Glutamatergic neuron (in vitro differentiated cells): ENCODE data around the gene ZMYND10. TPM values are rescaled to one million over a fixed set of nuclear protein-coding genes. Genes with fewer than 3 reads are reported as not detected.

ENCODE experiments used
- DNase-seq: peaks from one replicate; pipeline ENCODE4 v3.0.0; 2022
- H3K27ac Mint-ChIP-seq: one replicate; pipeline ENCODE4 v1.8.0; 2020; ENCODE audit warnings: mild to moderate bottlenecking, mixed read lengths, inconsistent platforms; ENCODE audit not compliant: unreplicated experiment
- H3K27me3 Mint-ChIP-seq: one replicate; pipeline ENCODE4 v1.8.0; 2020; ENCODE audit warnings: mild to moderate bottlenecking, moderate library complexity, mixed read lengths, inconsistent platforms; ENCODE audit not compliant: unreplicated experiment
- H3K36me3 Mint-ChIP-seq: one replicate; pipeline ENCODE4 v1.8.0; 2020; ENCODE audit warnings: mild to moderate bottlenecking, mixed read lengths, inconsistent platforms; ENCODE audit not compliant: unreplicated experiment
- H3K4me1 Mint-ChIP-seq: one replicate; pipeline ENCODE4 v1.8.0; 2020; ENCODE audit warnings: mild to moderate bottlenecking, low read depth, mixed read lengths, inconsistent platforms; ENCODE audit not compliant: unreplicated experiment
- H3K4me3 Mint-ChIP-seq: one replicate; pipeline ENCODE4 v1.8.0; 2020; ENCODE audit warnings: mild to moderate bottlenecking, mixed read lengths, inconsistent platforms; ENCODE audit not compliant: unreplicated experiment
- H3K9me3 Mint-ChIP-seq: one replicate; pipeline ENCODE4 v1.8.0; 2020; ENCODE audit warnings: mild to moderate bottlenecking, moderate library complexity, mixed read lengths, inconsistent platforms; ENCODE audit not compliant: unreplicated experiment
- CTCF ChIP-seq: fragments of 200-600 bp; sonication (generic); IDR thresholded peaks from one replicate; pipeline ENCODE4 v1.5.0; 2021; ENCODE audit not compliant: partially characterized antibody, unreplicated experiment
- total RNA-seq: library from RNA; stranded (reverse); fragmentation: NEBNext Ultra II Directional; extraction: Animal tissue kit (Norgen Biotek cat#: 25700); gene quantifications from one replicate; pipeline ENCODE4 v1.2.1, GENCODE V29; 2021; ENCODE audit not compliant: unreplicated experiment

Gene ZMYND10
- total RNA-seq, 1 donor from 2014 or later = 1.3 TPM

- Mint-ChIP-seq H3K27ac (no peak overlapping the region), H3K27me3 (peaks cover 4% of the 10 kb centered on the region), H3K9me3 (peaks cover 5% of the 10 kb centered on the region), H3K4me1 (peaks cover 7% of the 10 kb centered on the region), H3K4me3 (no peak overlapping the region), H3K36me3 (no peaks in the 10 kb centered on the region)
- TF ChIP-seq CTCF = peak; percentile 15
- no peak for DNase-seq
Measured at GRCh38 chr3:50374363-50375257, 29.1 kb upstream of the ZMYND10 start.

GRCh38 chr3:50373146-50374051 lies 27.9 kb upstream of the ZMYND10 start:
- no peak for DNase-seq
- no peak overlapping the region for H3K27ac Mint-ChIP-seq
- H3K4me1 Mint-ChIP-seq = peaks cover 12% of the 10 kb centered on the region
- no peak overlapping the region for H3K4me3 Mint-ChIP-seq
- peaks cover 4% of the 10 kb centered on the region for H3K27me3 Mint-ChIP-seq
- TF ChIP-seq CTCF = no peak
- no peaks in the 10 kb centered on the region for H3K36me3 Mint-ChIP-seq
- peaks cover 8% of the 10 kb centered on the region for H3K9me3 Mint-ChIP-seq

- Mint-ChIP-seq H3K36me3 (no peaks in the 10 kb centered on the region), H3K4me3 (no peak overlapping the region), H3K9me3 (peaks cover 8% of the 10 kb centered on the region), H3K4me1 (peaks cover 13% of the 10 kb centered on the region), H3K27ac (no peak overlapping the region), H3K27me3 (peaks cover 5% of the 10 kb centered on the region)
- no peak for TF ChIP-seq CTCF
- DNase-seq = no peak
Measured at GRCh38 chr3:50372349-50372748, 26.8 kb upstream of the ZMYND10 start.

- no peak overlapping the region for H3K27ac Mint-ChIP-seq
- DNase-seq = no peak
- TF ChIP-seq CTCF = no peak
- H3K36me3 Mint-ChIP-seq = no peaks in the 10 kb centered on the region
- H3K27me3 Mint-ChIP-seq = peaks cover 6% of the 10 kb centered on the region
- peaks cover 13% of the 10 kb centered on the region for H3K4me1 Mint-ChIP-seq
- H3K9me3 Mint-ChIP-seq = peaks cover 8% of the 10 kb centered on the region
- no peak overlapping the region for H3K4me3 Mint-ChIP-seq
Measured at GRCh38 chr3:50371133-50371685, 25.7 kb upstream of the ZMYND10 start.
